SK-N-MC (cell line): ENCODE measurements around the gene GNAT2.
"Not testable (repeated sequence)": the region's sequence is repeated elsewhere in the genome, so short reads cannot be mapped to it uniquely, and the experiment has no call there.

Experiments used
- EZH2 ChIP-seq: fragments of 200-600 bp; sonication (generic); IDR thresholded peaks from one replicate; pipeline ENCODE4 v1.6.1; 2017; ENCODE audit warnings: antibody characterized with exemption
- POLR2AphosphoS5 ChIP-seq: IDR thresholded peaks from 2 replicates; pipeline ENCODE4 v1.6.1; 2012; ENCODE audit warnings: mild to moderate bottlenecking, low read depth, low read length, borderline replicate concordance

- not testable (repeated sequence) for TF ChIP-seq POLR2AphosphoS5, EZH2
Observed at GRCh38 chr1:109660691-109661026, 41.2 kb upstream of the GNAT2 start.
